Activated CD8-positive, alpha-beta memory T cell treated with anti-CD3 and anti-CD28 coated beads, Interleukin-2, amount 50 U/mL, for 24 hours (primary cell): Measurements from ENCODE around the gene MYB.

Experiments used
- DNase-seq: peaks from one replicate; pipeline ENCODE4 v3.0.0-alpha.2; 2020; ENCODE audit errors: extremely low read depth

MYB gene

GRCh38 chr6:135251498-135252441, 70.7 kb downstream of the MYB start:
- no peak for DNase-seq

GRCh38 chr6:135254471-135254870, 73.4 kb downstream of the MYB start:
- DNase-seq: no peak

- DNase-seq: no peak
Observed at GRCh38 chr6:135256866-135257265, 75.8 kb downstream of the MYB start.

GRCh38 chr6:135257631-135258405, 76.7 kb downstream of the MYB start:
- DNase-seq: no peak

- DNase-seq: no peak
Observed at GRCh38 chr6:135258970-135259369, 77.9 kb downstream of the MYB start.

- no peak for DNase-seq
Observed at GRCh38 chr6:135260612-135261011, 79.5 kb downstream of the MYB start.

GRCh38 chr6:135261872-135262725, 81.0 kb downstream of the MYB start:
- no peak for DNase-seq

- DNase-seq: no peak
Observed at GRCh38 chr6:135265278-135265677, 84.2 kb downstream of the MYB start.

- DNase-seq: no peak
Observed at GRCh38 chr6:135266675-135267074, 85.6 kb downstream of the MYB start.

- DNase-seq: no peak
Observed at GRCh38 chr6:135267085-135267484, 86.0 kb downstream of the MYB start.

GRCh38 chr6:135268263-135268662, 87.2 kb downstream of the MYB start:
- DNase-seq: no peak

GRCh38 chr6:135268740-135269139, 87.6 kb downstream of the MYB start:
- DNase-seq: no peak
